Stimulated activated CD4-positive, alpha-beta T cell treated with anti-CD3 and anti-CD28 coated beads, Interleukin-1b, Interleukin-23, amount 100 ng/mL, for 1 hour (primary cell): ENCODE measurements around the gene UBE2E2.
"Not testable (repeated sequence)": the region's sequence is repeated elsewhere in the genome, so short reads cannot be mapped to it uniquely, and the experiment has no call there.

Experiments used
- DNase-seq, 2 donors: peaks; one replicate each; pipeline ENCODE4 v3.0.0-alpha.2; 2020; ENCODE audit warnings: low read depth in 2 of 2

Gene UBE2E2

GRCh38 chr3:23202921-23203707 is at the start of gene UBE2E2:
Gene UBE2E2 (plus strand): TSS chr3:23203327.
- peak in 1 of 2 donors; percentile 27 for DNase-seq

- no peak for DNase-seq
These were observed 49.7 kb upstream of the UBE2E2 start for GRCh38 chr3:23153436-23153835.

- no peak for DNase-seq
These were observed 45.8 kb upstream of the UBE2E2 start for GRCh38 chr3:23157331-23157730.

GRCh38 chr3:23159929-23160328 is 43.2 kb upstream of the UBE2E2 start:
- no peak for DNase-seq

GRCh38 chr3:23161308-23161707 is 41.8 kb upstream of the UBE2E2 start:
- DNase-seq: no peak

- DNase-seq: no peak
These were observed 41.1 kb upstream of the UBE2E2 start for GRCh38 chr3:23161896-23162570.

GRCh38 chr3:23162934-23163333 is 40.2 kb upstream of the UBE2E2 start:
- DNase-seq: no peak

GRCh38 chr3:23164746-23165145 is 38.4 kb upstream of the UBE2E2 start:
- no peak for DNase-seq

- no peak for DNase-seq
These were observed 37.6 kb upstream of the UBE2E2 start for GRCh38 chr3:23165571-23165970.

GRCh38 chr3:23166276-23166675 is 36.9 kb upstream of the UBE2E2 start:
- DNase-seq: no peak

GRCh38 chr3:23166845-23167244 is 36.3 kb upstream of the UBE2E2 start:
- DNase-seq: no peak

- no peak for DNase-seq
These were observed 33.6 kb upstream of the UBE2E2 start for GRCh38 chr3:23169551-23169950.

- DNase-seq: no peak
These were observed 32.8 kb upstream of the UBE2E2 start for GRCh38 chr3:23170291-23170690.

GRCh38 chr3:23172059-23172458 is 31.1 kb upstream of the UBE2E2 start:
- no peak for DNase-seq

GRCh38 chr3:23174426-23175039 is 28.6 kb upstream of the UBE2E2 start:
- no peak for DNase-seq

- no peak for DNase-seq
These were observed 27.6 kb upstream of the UBE2E2 start for GRCh38 chr3:23175341-23176083.

GRCh38 chr3:23176839-23177238 is 26.3 kb upstream of the UBE2E2 start:
- not testable (repeated sequence) for DNase-seq

- DNase-seq: no peak
These were observed 20.1 kb upstream of the UBE2E2 start for GRCh38 chr3:23182996-23183513.

GRCh38 chr3:23183731-23184130 is 19.4 kb upstream of the UBE2E2 start:
- DNase-seq: no peak

- no peak for DNase-seq
These were observed 17.3 kb upstream of the UBE2E2 start for GRCh38 chr3:23185861-23186260.

- DNase-seq: no peak
These were observed 13.9 kb upstream of the UBE2E2 start for GRCh38 chr3:23189187-23189586.

- no peak for DNase-seq
These were observed 10.3 kb upstream of the UBE2E2 start for GRCh38 chr3:23192816-23193215.
